Activated CD8-positive, alpha-beta memory T cell treated with anti-CD3 and anti-CD28 coated beads, Interleukin-2, amount 50 U/mL, for 24 hours (primary cell): ENCODE measurements around the gene OR5H14.

Experiments
- DNase-seq: peaks from one replicate; pipeline ENCODE4 v3.0.0-alpha.2; 2020; ENCODE audit errors: extremely low read depth

Gene OR5H14

GRCh38 chr3:98199020-98199419 is 51.7 kb downstream of the OR5H14 start:
- DNase-seq, result no peak
